ENCODE data around the gene PCSK7. TPM values are rescaled to one million over a fixed set of nuclear protein-coding genes. Genes with fewer than 3 reads are reported as not detected.
A peak's percentile ranks its signal among the peaks of the same experiment; 100 is the strongest.

Gene PCSK7, protein sequence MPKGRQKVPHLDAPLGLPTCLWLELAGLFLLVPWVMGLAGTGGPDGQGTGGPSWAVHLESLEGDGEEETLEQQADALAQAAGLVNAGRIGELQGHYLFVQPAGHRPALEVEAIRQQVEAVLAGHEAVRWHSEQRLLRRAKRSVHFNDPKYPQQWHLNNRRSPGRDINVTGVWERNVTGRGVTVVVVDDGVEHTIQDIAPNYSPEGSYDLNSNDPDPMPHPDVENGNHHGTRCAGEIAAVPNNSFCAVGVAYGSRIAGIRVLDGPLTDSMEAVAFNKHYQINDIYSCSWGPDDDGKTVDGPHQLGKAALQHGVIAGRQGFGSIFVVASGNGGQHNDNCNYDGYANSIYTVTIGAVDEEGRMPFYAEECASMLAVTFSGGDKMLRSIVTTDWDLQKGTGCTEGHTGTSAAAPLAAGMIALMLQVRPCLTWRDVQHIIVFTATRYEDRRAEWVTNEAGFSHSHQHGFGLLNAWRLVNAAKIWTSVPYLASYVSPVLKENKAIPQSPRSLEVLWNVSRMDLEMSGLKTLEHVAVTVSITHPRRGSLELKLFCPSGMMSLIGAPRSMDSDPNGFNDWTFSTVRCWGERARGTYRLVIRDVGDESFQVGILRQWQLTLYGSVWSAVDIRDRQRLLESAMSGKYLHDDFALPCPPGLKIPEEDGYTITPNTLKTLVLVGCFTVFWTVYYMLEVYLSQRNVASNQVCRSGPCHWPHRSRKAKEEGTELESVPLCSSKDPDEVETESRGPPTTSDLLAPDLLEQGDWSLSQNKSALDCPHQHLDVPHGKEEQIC
- 63.8 TPM for total RNA-seq

- intact Hi-C loops (cut with DNase I): loop anchor here (5.0 kb wide), 1 partner anchor 86 kb away; the partner anchor contains the start of gene BACE1
- H3K4me1 ChIP-seq: peaks cover 36% of the 10 kb centered on the region
- DNase-seq (ENCODE audit: extremely low spot score in 2 of 2): no peak
Observed at GRCh38 chr11:117231842-117232091, at the start of gene PCSK7. Gene PCSK7, minus strand, starts transcription at chr11:117232073. Its CDS starts 2,229 bp downstream, at chr11:117229844.

DNA sequence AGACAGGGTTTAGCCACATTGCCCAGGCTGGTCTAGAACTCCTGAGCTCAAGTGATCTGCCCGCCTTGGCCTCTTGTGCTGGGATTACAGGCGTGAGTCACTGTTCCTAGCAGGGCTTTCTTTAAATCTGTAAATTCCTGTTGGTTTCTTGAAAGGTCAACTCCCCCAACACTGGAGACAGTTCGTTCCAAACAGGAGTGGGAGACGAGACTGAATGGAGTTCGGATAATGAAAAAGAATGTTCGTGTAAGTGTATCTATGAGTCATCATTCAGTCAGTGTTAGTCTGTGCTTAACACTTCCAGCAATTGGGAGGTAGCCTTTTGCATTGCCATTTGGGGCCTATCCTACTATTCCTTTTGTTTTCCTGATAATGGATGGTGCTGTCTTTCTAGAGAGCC, 49.3 kb upstream of the PCSK7 start:
- peak in 1 of 2 donors; percentile 91 for DNase-seq (ENCODE audit: extremely low spot score in 2 of 2)
- intact Hi-C loops (cut with DNase I): no loop called here
- Histone ChIP-seq H3K4me3 (no peak overlapping the region), H3K4me1 (peaks cover 8% of the 10 kb centered on the region), H3K27me3 (no peaks in the 10 kb centered on the region), H3K27ac (peak overlapping the region; percentile 19), H3K36me3 (peaks cover 5 to 44% of the 10 kb centered on the region in 2 donors), H3K9me3 (no peaks in the 10 kb centered on the region)
- TF ChIP-seq POLR2AphosphoS5 (IDR thresholded peaks at IDR 0.05; ENCODE audit: insufficient read depth in 1 of 2, low read depth in 1 of 2) (peak in 1 of 2 donors; percentile 47), CTCF (IDR thresholded peaks at IDR 0.05) (no peak)

More at GRCh38 chr11:117231842-117232091, at the start of gene PCSK7:
- H3K9me3 ChIP-seq: no peaks in the 10 kb centered on the region
- H3K4me3 ChIP-seq: peak within 1 kb of the TSS; percentile 87 to 99
- TF ChIP-seq CTCF (IDR thresholded peaks at IDR 0.05) (no peak), POLR2A (IDR thresholded peaks at IDR 0.05) (no peak), POLR2AphosphoS5 (IDR thresholded peaks at IDR 0.05; ENCODE audit: insufficient read depth in 1 of 2, low read depth in 1 of 2) (peak in 1 of 2 donors; percentile 62)
- H3K27me3 ChIP-seq: no peaks in the 10 kb centered on the region
- peaks cover 0 to 26% of the 10 kb centered on the region in 2 donors for H3K36me3 ChIP-seq
- peak within 1 kb of the TSS; percentile 88 for H3K27ac ChIP-seq

DNA sequence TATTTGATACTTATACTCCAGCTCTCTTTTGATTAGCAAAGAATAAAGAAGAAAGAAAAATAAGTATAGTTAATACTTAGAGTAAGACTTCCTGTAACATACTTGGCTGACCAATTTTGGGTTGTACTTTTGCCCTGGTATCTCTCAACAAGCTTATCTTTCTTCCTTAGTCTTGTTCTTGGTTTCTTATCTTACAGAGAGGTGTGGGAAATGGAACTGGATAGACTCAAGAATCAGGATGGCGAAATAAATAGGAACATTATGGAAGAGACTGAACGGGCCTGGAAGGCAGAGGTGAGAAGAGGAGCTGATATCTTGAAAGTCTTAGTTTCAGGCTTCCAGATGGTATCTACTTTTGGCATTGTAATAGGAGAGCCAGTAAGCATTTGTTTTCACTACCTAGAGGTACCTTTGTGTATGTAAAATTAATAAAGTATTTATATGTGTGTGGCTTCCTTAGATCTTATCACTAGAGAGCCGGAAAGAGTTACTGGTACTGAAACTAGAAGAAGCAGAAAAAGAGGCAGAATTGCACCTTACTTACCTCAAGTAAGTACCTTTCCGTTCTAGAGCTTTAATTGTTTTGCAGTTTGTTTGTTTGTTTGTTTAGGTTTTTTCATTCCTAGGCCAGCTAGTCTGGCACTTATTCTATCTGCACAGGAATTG, 48.0 kb upstream of the PCSK7 start:
- H3K9me3 ChIP-seq: no peaks in the 10 kb centered on the region
- no peak for DNase-seq (ENCODE audit: extremely low spot score in 2 of 2)

GRCh38 chr11:117278347-117278746, 46.5 kb upstream of the PCSK7 start:
- Histone ChIP-seq H3K4me1 (peaks cover 8% of the 10 kb centered on the region), H3K27ac (no peak overlapping the region), H3K27me3 (no peaks in the 10 kb centered on the region), H3K4me3 (no peak overlapping the region), H3K9me3 (no peaks in the 10 kb centered on the region), H3K36me3 (peaks cover 5 to 16% of the 10 kb centered on the region in 2 donors)
- DNase-seq (ENCODE audit: extremely low spot score in 2 of 2): no peak
- TF ChIP-seq CTCF (IDR thresholded peaks at IDR 0.05): no peak
- no peak for TF ChIP-seq POLR2A (IDR thresholded peaks at IDR 0.05)
- no peak for TF ChIP-seq POLR2AphosphoS5 (IDR thresholded peaks at IDR 0.05; ENCODE audit: insufficient read depth in 1 of 2, low read depth in 1 of 2)
- intact Hi-C loops (cut with DNase I): no loop called here

More for the DNA sequence above, 48.0 kb upstream of the PCSK7 start:
- Histone ChIP-seq H3K4me3 (no peak overlapping the region), H3K36me3 (peaks cover 5 to 31% of the 10 kb centered on the region in 2 donors), H3K27ac (no peak overlapping the region), H3K4me1 (peaks cover 8% of the 10 kb centered on the region), H3K27me3 (no peaks in the 10 kb centered on the region)
- TF ChIP-seq POLR2A (IDR thresholded peaks at IDR 0.05): no peak
- TF ChIP-seq CTCF (IDR thresholded peaks at IDR 0.05): no peak
- TF ChIP-seq POLR2AphosphoS5 (IDR thresholded peaks at IDR 0.05; ENCODE audit: insufficient read depth in 1 of 2, low read depth in 1 of 2): no peak
- intact Hi-C loops (cut with DNase I): no loop called here
